HepG2 (cell line): ENCODE data around the gene WIZ. TPM values are rescaled to one million over a fixed set of nuclear protein-coding genes. Genes with fewer than 3 reads are reported as not detected.

Experiments
- AKAP8 ChIP-seq: sonication (generic); formaldehyde crosslinking; IDR thresholded peaks from 2 replicates; pipeline ENCODE4 v1.5.1; 2020; ENCODE audit warnings: mild to moderate bottlenecking, missing genetic modification reagents
- CERS6 ChIP-seq: sonication (generic); formaldehyde crosslinking; IDR thresholded peaks from 2 replicates; pipeline ENCODE4 v1.5.0; 2020; ENCODE audit warnings: missing genetic modification reagents
- CHD2 ChIP-seq: IDR thresholded peaks from 2 replicates; pipeline ENCODE4 v1.6.1; 2011; ENCODE audit warnings: low read depth, low read length, improper control_type of control experiment
- FOSL2 ChIP-seq: sonication (generic); formaldehyde crosslinking; IDR thresholded peaks from 2 replicates; pipeline ENCODE4 v1.4.0; 2020; ENCODE audit warnings: missing genetic modification reagents
- GABPB1 ChIP-seq: IDR thresholded peaks from 2 replicates; pipeline ENCODE4 v1.6.1; 2016; ENCODE audit warnings: mild to moderate bottlenecking, missing genetic modification reagents, moderate library complexity, missing compliant biosample characterization
- HCFC1 ChIP-seq: fragments of 150-350 bp; IDR thresholded peaks from 2 replicates; pipeline ENCODE4 v1.6.1; 2014; ENCODE audit warnings: low read depth, low read length
- HDAC6 ChIP-seq: fragments of 200-600 bp; sonication (generic); IDR thresholded peaks from 2 replicates; pipeline ENCODE4 v1.7.0; 2017; ENCODE audit warnings: mild to moderate bottlenecking, antibody characterized with exemption, low read length, low read depth
- MXD3 ChIP-seq: IDR thresholded peaks from 2 replicates; pipeline ENCODE4 v1.6.1; 2016; ENCODE audit warnings: mild to moderate bottlenecking, missing biosample characterization, missing genetic modification reagents
- NFKBIZ ChIP-seq: IDR thresholded peaks from 2 replicates; pipeline ENCODE4 v1.6.1; 2018; ENCODE audit warnings: missing genetic modification reagents, missing compliant biosample characterization
- RCOR2 ChIP-seq: IDR thresholded peaks from 2 replicates; pipeline ENCODE4 v1.6.1; 2016; ENCODE audit warnings: missing biosample characterization, missing genetic modification reagents
- TBL1XR1 ChIP-seq: fragments of 150-350 bp; IDR thresholded peaks from 2 replicates; pipeline ENCODE4 v1.6.1; 2014; ENCODE audit warnings: borderline replicate concordance, low read length; ENCODE audit not compliant: partially characterized antibody
- TCF12 ChIP-seq, 2 experiments: fragments of 450-650 bp in 1 of 2; sonication (generic) in 1 of 2; formaldehyde crosslinking in 1 of 2; IDR thresholded peaks; 2 replicates each; pipeline versions ENCODE4 v1.6.1 to v1.8.0; 2017 to 2022; ENCODE audit warnings: antibody characterized with exemption in 1 of 2, mild to moderate bottlenecking in 1 of 2, missing genetic modification reagents in 1 of 2, moderate library complexity in 1 of 2
- ZBTB38 ChIP-seq: sonication (generic); formaldehyde crosslinking; IDR thresholded peaks from 2 replicates; pipeline ENCODE4 v1.5.1; 2020; ENCODE audit warnings: mild to moderate bottlenecking, missing genetic modification reagents
- ZBTB39 ChIP-seq: sonication (generic); formaldehyde crosslinking; IDR thresholded peaks from 2 replicates; pipeline ENCODE4 v1.5.0; 2020; ENCODE audit warnings: missing genetic modification reagents
- ZBTB8A ChIP-seq: sonication (generic); formaldehyde crosslinking; IDR thresholded peaks from 2 replicates; pipeline ENCODE4 v1.4.0; 2020; ENCODE audit warnings: mild to moderate bottlenecking, low read depth, missing genetic modification reagents, borderline replicate concordance
- ZNF274 ChIP-seq: sonication (generic); formaldehyde crosslinking; IDR thresholded peaks from 2 replicates; pipeline ENCODE4 v1.5.1; 2020; ENCODE audit warnings: mild to moderate bottlenecking, missing genetic modification reagents
- ZNF547 ChIP-seq: sonication (generic); formaldehyde crosslinking; IDR thresholded peaks from 2 replicates; pipeline ENCODE4 v1.5.1; 2020; ENCODE audit warnings: mild to moderate bottlenecking, missing genetic modification reagents
- ZNF589 ChIP-seq: sonication (generic); formaldehyde crosslinking; conservative IDR thresholded peaks from 2 replicates; pipeline ENCODE4 v1.8.0; 2022; ENCODE audit warnings: mild to moderate bottlenecking, moderate library complexity, missing genetic modification reagents
- ZNF800 ChIP-seq: sonication (generic); formaldehyde crosslinking; IDR thresholded peaks from 2 replicates; pipeline ENCODE4 v1.4.0; 2020; ENCODE audit warnings: missing genetic modification reagents
- polyA plus RNA-seq, 8 experiments: library from polyadenylated mRNA; depleted of rRNA in 3 of 8; stranded (reverse) in 7 of 8; unstranded in 1 of 8; fragments of >200 nt; fragmentation: Illumina TruSeq in 4 of 8; extraction: Trizol in 4 of 8; gene quantifications; 2 replicates each; pipeline versions ENCODE4 v1.2.1 to v1.2.3, GENCODE V29; 2011 to 2016; ENCODE audit warnings: low read depth in 4 of 8, missing spikeins in 1 of 8, mixed read lengths in 1 of 8; ENCODE audit not compliant: insufficient read depth in 1 of 8
- total RNA-seq, 5 experiments: library from RNA; depleted of rRNA; stranded (reverse); fragments of >200 nt; fragmentation: Illumina TruSeq; extraction: Trizol; gene quantifications; 2 replicates each; pipeline ENCODE4 v1.2.3, GENCODE V29; 2016; ENCODE audit warnings: low read depth in 1 of 5
- TF ChIP-seq, protein P1 (sequence below): sonication (generic); formaldehyde crosslinking; IDR thresholded peaks from 2 replicates; pipeline ENCODE4 v1.5.1; 2020; ENCODE audit warnings: missing genetic modification reagents, mild to moderate bottlenecking, borderline replicate concordance
- TF ChIP-seq, protein P2 (sequence below): IDR thresholded peaks from 2 replicates; pipeline ENCODE4 v1.6.1; 2016

WIZ gene
- total and polyA plus RNA-seq, 2 of the 13 experiments (the other 11 are each of a cell fraction or from before 2014, with no cell fraction given): 4.7 to 4.8 TPM

DNA sequence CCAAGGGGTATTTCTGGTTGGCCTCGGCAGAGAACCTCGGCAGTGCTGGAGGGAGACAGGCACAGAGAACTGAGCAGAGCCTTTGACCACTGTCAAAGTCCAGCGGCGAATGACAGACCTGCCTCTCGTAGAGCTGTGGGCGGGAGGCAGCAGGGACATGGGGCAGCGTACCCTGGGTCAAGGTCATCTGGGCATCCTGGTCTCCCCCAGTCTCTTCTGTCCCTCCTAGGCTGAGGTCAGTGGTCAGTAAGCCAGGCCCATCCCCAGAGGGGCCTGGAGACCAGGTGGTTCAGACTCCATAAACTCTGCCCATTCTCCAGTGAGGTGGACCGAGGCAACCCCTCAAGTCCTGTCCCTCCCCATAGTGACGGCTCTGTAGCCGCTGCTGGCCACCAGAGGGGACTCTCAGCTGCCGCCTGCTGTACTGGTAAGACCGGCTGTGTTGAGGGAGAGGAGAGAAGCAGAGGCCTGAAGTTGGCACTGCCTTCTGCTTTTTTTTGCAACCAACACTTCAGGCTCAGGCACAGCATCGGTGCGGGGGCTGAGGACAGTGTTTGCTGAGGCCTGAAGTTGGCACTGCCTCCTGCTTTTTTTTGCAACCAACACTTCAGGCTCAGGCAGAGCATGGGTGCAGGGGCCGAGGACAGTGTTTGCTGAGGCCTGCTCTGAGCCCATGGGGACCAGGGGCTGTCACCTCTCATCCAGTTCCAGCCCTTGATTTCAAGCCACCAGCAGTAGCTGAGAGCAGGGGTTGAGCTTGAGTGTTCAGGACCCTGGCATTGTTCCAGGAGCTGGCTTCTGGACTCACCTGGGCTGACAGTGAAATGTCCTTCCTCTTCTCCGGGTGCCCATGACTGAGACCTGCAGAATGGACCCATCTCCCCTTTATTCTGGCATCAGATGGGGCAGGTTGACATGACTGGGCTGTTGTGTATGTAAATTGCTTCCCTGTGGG lies 29.9 kb upstream of the WIZ start, which contains the start of gene PGLYRP2 (continued):
- TF ChIP-seq ZBTB8A (CRISPR knock-in tag) (no peak), ZNF274 (CRISPR knock-in tag) (0 out of 2 replicates have a peak, but pooled peaks have one; percentile 60), ZNF800 (0 out of 2 replicates have a peak, but pooled peaks have one; percentile 40), TBL1XR1 (no peak), TCF12 (IDR thresholded peaks at IDR 0.05) (no peak), TCF12 (CRISPR knock-in tag; IDR thresholded peaks at IDR 0.05) (no peak), AKAP8 (CRISPR knock-in tag) (no peak), FOSL2 (CRISPR knock-in tag) (0 out of 2 replicates have a peak, but pooled peaks have one; percentile 1), CERS6 (no peak), HCFC1 (no peak), NFKBIZ (CRISPR knock-in tag) (no peak), RCOR2 (CRISPR knock-in tag) (no peak), HDAC6 (no peak), GABPB1 (CRISPR knock-in tag) (no peak), ZNF547 (CRISPR knock-in tag) (no peak), ZNF589 (no peak), MXD3 (CRISPR knock-in tag) (no peak), CHD2 (no peak), ZBTB38 (CRISPR knock-in tag) (no peak), ZBTB39 (no peak)
- TF ChIP-seq, protein P1, sequence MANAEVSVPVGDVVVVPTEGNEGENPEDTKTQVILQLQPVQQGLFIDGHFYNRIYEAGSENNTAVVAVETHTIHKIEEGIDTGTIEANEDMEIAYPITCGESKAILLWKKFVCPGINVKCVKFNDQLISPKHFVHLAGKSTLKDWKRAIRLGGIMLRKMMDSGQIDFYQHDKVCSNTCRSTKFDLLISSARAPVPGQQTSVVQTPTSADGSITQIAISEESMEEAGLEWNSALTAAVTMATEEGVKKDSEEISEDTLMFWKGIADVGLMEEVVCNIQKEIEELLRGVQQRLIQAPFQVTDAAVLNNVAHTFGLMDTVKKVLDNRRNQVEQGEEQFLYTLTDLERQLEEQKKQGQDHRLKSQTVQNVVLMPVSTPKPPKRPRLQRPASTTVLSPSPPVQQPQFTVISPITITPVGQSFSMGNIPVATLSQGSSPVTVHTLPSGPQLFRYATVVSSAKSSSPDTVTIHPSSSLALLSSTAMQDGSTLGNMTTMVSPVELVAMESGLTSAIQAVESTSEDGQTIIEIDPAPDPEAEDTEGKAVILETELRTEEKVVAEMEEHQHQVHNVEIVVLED (CRISPR knock-in tag): 0 out of 2 replicates have a peak, but pooled peaks have one; percentile 30
- TF ChIP-seq, protein P2, sequence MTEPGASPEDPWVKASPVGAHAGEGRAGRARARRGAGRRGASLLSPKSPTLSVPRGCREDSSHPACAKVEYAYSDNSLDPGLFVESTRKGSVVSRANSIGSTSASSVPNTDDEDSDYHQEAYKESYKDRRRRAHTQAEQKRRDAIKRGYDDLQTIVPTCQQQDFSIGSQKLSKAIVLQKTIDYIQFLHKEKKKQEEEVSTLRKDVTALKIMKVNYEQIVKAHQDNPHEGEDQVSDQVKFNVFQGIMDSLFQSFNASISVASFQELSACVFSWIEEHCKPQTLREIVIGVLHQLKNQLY (CRISPR knock-in tag): no peak
